ENCODE results near the gene CALCOCO2. TPM values are rescaled to one million over a fixed set of nuclear protein-coding genes. Genes with fewer than 3 reads are reported as not detected.

CALCOCO2 gene
- polyA plus RNA-seq, 1 donor (not counting 4 experiments of a cell fraction or from before 2014, with no cell fraction given), result 76.0 TPM

- dilution Hi-C loops (cut with MboI; ENCODE audit: extremely low pct_ligation_motif_present, low sequenced_read_pairs), result loop anchor here (10.0 kb wide), 1 partner anchor 67 kb away; the partner anchor contains the start of gene TTLL6
- TF ChIP-seq EZH2 (IDR thresholded peaks at IDR 0.05; ENCODE audit: low read length) (no peak), CTCF (optimal IDR thresholded peaks at IDR 0.05 in 1 of 3, IDR thresholded peaks at IDR 0.05 in 1 of 3, conservative IDR thresholded peaks at IDR 0.05 in 1 of 3; ENCODE audit: extremely low read depth in 1 of 3, insufficient read depth in 2 of 3, low read length in 3 of 3) (no peak)
- FAIRE-seq (no peak), DNase-seq (ENCODE audit: low read depth, low spot score) (no peak)
- Histone ChIP-seq H3K4me2 (ENCODE audit: control insufficient read depth, extremely low read depth, insufficient read depth, low read depth, low read length) (no peak overlapping the region), H3K36me3 (ENCODE audit: control insufficient read depth in 2 of 2, extremely low read depth in 1 of 2, insufficient read depth in 2 of 2, low read length in 2 of 2) (no peaks in the 10 kb centered on the region), H3K79me2 (ENCODE audit: control insufficient read depth, insufficient read depth, low read length) (no peaks in the 10 kb centered on the region), H3K4me3 (ENCODE audit: control insufficient read depth in 2 of 3, extremely low read depth in 1 of 3, insufficient read depth in 2 of 3, low read depth in 1 of 3, low read length in 3 of 3) (no peak overlapping the region), H3K27ac (ENCODE audit: control insufficient read depth, insufficient read depth, low read length) (no peak overlapping the region), H3K9ac (ENCODE audit: control insufficient read depth, extremely low read depth, insufficient read depth, low read length) (no peak overlapping the region), H3K4me1 (ENCODE audit: control insufficient read depth, extremely low read depth, insufficient read depth, low read length) (no peaks in the 10 kb centered on the region), H2AFZ (ENCODE audit: control insufficient read depth, low read length) (no peak overlapping the region), H4K20me1 (ENCODE audit: control insufficient read depth, extremely low read depth, insufficient read depth, low read length) (no peaks in the 10 kb centered on the region), H3K27me3 (ENCODE audit: control insufficient read depth, extremely low read depth, insufficient read depth, low read length) (no peaks in the 10 kb centered on the region), H3K9me1 (ENCODE audit: control insufficient read depth, extremely low read depth, insufficient read depth, low read length) (no peaks in the 10 kb centered on the region), H3K9me3 (ENCODE audit: control insufficient read depth, low read depth, low read length) (no peaks in the 10 kb centered on the region)
These were observed 51.4 kb downstream of the CALCOCO2 start for GRCh38 chr17:48882272-48882671.

- Histone ChIP-seq H3K9me1 (ENCODE audit: control insufficient read depth, extremely low read depth, insufficient read depth, low read length) (no peaks in the 10 kb centered on the region), H2AFZ (ENCODE audit: control insufficient read depth, low read length) (no peak overlapping the region), H3K27ac (ENCODE audit: control insufficient read depth, insufficient read depth, low read length) (no peak overlapping the region), H3K9me3 (ENCODE audit: control insufficient read depth, low read depth, low read length) (no peaks in the 10 kb centered on the region), H3K4me2 (ENCODE audit: control insufficient read depth, extremely low read depth, insufficient read depth, low read depth, low read length) (no peak overlapping the region), H3K79me2 (ENCODE audit: control insufficient read depth, insufficient read depth, low read length) (no peaks in the 10 kb centered on the region), H3K9ac (ENCODE audit: control insufficient read depth, extremely low read depth, insufficient read depth, low read length) (no peak overlapping the region), H3K4me3 (ENCODE audit: control insufficient read depth in 2 of 3, extremely low read depth in 1 of 3, insufficient read depth in 2 of 3, low read depth in 1 of 3, low read length in 3 of 3) (no peak overlapping the region), H3K27me3 (ENCODE audit: control insufficient read depth, extremely low read depth, insufficient read depth, low read length) (no peaks in the 10 kb centered on the region), H3K4me1 (ENCODE audit: control insufficient read depth, extremely low read depth, insufficient read depth, low read length) (no peaks in the 10 kb centered on the region), H3K36me3 (ENCODE audit: control insufficient read depth in 2 of 2, extremely low read depth in 1 of 2, insufficient read depth in 2 of 2, low read length in 2 of 2) (no peaks in the 10 kb centered on the region), H4K20me1 (ENCODE audit: control insufficient read depth, extremely low read depth, insufficient read depth, low read length) (no peaks in the 10 kb centered on the region)
- DNase-seq (ENCODE audit: low read depth, low spot score) (no peak), FAIRE-seq (no peak)
- dilution Hi-C loops (cut with MboI; ENCODE audit: extremely low pct_ligation_motif_present, low sequenced_read_pairs), result loop anchor here (10.0 kb wide), 1 partner anchor 68 kb away; the partner anchor contains the start of gene TTLL6
- TF ChIP-seq CTCF (optimal IDR thresholded peaks at IDR 0.05 in 1 of 3, IDR thresholded peaks at IDR 0.05 in 1 of 3, conservative IDR thresholded peaks at IDR 0.05 in 1 of 3; ENCODE audit: extremely low read depth in 1 of 3, insufficient read depth in 2 of 3, low read length in 3 of 3) (no peak), EZH2 (IDR thresholded peaks at IDR 0.05; ENCODE audit: low read length) (no peak)
These were observed 52.3 kb downstream of the CALCOCO2 start for GRCh38 chr17:48883171-48883570.
